ACHN (cell line): ENCODE data around the gene COPZ1.
"Not testable (repeated sequence)": the region's sequence is repeated elsewhere in the genome, so short reads cannot be mapped to it uniquely, and the experiment has no call there.

Experiments
- DNase-seq: peaks from one replicate; pipeline ENCODE4 v3.0.0-alpha.2; 2015
- in situ Hi-C: cut with HindIII; loops from 2 replicates; pipeline ENCODE4 v1.10.0; 2017; ENCODE audit warnings: low sequenced_read_pairs, low pct_ligation_motif_present, low pct_unique_long_range_greater_than_20kb

COPZ1 gene

DNA sequence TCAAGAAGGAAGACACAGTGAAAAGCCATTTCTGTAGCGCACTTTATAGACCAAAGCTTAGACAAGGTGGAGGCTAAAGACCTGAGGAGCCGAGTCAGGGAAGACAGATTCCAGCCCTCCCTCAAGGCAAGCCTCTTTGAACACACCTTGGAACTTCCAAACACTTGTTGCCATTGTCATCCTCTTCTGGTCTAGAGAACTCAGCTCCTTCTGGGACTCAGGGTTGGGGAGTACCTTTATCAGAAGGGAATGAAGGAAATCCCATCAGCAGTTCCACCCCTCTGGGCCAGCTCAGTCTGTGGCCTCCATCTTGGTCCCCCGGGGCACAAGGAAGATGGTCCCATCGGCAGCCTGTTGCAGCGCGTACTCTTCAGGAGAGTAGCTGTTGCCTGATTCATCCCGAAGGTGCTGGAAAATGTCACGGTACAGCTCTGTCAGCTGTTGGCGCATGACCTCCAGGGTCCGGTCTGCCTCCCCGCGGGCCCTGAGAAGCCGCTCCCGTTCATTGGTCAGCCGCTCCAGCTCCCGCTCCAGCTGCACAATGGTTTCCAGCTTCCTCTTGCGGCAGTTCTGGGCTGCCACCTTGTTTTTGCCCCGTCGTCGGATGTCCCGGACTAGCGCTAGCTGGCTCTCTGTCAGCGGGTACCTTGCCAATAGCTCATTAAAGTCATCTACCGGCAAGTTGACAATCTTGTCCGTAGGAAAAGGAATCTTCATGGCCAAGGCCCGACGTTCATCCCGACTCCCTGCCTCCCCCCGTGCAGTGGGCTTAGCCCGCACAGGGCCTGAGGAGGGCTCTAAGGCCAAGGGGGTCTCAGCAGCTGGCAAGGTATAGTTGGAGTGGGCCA, 32.6 kb upstream of the COPZ1 start:
- in situ Hi-C loops = no loop called here
- DNase-seq = no peak

GRCh38 chr12:54292931-54293241, 32.0 kb upstream of the COPZ1 start:
- in situ Hi-C loops = no loop called here

GRCh38 chr12:54294152-54294952, 30.6 kb upstream of the COPZ1 start:
- DNase-seq = peak; percentile 57
- in situ Hi-C loops = no loop called here

More at GRCh38 chr12:54292931-54293241, 32.0 kb upstream of the COPZ1 start:
- no peak for DNase-seq

DNA sequence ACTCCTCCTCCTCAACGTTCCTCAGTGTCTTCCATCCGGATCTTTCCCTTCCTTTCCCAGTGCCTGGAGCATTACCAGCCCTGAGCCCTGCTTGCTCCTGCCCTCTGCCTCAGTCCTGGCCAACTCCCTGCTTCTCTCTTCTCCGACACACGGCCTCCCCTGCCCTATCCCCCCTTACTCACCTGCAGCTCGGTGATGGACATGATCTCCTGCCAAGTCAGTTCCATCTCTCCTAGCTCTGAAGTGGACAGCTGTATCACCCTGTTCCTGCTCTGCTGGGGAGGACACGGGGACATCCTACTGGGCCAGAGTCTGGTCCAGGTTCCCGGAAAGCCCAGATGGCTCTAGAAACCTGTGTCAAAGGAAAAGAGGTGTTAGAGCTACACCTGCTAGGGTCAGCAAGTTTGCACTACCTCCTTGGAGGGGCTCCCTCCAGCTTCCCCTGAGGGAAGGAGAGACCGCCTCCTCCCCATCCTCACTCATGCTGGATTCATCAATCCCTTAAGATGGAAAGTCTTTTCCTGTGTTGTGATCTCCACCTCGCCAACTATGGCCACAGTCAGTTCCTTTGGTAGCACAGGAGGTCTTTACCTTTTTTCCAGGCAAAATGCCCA, 29.9 kb upstream of the COPZ1 start:
- in situ Hi-C loops = no loop called here
- DNase-seq = no peak

GRCh38 chr12:54296393-54297099, 28.4 kb upstream of the COPZ1 start:
- no peak for DNase-seq
- in situ Hi-C loops = no loop called here

DNA sequence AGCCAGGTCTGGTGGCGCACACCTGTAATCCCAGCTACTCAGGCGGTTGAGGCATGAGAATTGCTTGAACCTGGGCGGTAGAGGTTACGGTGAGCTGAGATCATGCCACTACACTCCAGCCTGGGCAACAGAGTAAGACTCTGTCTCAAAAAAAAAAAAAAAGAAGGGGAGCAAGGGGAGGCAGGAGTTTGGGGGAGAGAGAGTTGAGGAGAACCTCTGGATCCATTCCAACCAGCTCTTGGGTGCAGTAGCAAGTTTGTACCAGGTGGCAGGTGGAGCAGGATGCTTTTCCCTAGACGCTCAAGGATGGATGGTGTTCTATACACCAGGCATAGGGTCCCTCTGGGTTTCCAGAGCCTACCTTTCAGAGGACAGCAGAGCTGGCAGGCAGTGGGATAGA, 26.0 kb upstream of the COPZ1 start:
- in situ Hi-C loops = no loop called here

DNA sequence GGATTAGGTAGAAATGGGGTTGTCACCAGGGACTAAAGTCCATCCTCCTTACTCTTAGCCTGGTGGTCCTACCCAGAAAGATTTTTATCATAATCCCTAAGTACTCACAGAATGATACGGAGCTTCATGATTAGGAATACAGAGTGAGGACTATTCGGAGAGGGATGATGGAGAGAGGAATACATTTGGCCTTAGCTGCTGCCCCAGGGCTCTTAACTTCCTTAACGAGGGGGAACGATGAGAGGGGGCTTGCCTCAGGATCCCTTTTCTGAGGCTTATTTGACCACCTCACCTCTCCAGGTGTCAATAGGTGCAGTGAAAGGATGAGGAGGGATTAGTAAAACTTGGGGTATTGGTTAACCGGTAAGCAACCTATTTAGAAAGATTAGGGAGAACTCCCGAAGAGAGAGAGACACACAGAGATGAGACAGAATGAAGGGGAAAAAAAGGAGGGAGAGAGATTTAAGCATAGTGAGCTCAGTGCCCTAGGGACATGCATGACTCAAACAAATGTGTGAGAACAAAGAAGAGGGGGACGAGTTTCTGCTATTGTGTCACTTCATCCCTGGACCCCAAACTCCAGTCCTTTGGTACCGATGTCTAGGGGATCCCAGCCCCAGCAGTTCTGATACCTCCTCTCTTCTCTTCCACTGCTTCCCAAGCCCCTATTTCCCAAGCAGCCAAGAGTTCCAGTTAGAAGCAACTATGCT, 25.3 kb upstream of the COPZ1 start:
- DNase-seq = no peak
- in situ Hi-C loops = no loop called here

More for the DNA sequence above, 26.0 kb upstream of the COPZ1 start:
- DNase-seq = no peak

DNA sequence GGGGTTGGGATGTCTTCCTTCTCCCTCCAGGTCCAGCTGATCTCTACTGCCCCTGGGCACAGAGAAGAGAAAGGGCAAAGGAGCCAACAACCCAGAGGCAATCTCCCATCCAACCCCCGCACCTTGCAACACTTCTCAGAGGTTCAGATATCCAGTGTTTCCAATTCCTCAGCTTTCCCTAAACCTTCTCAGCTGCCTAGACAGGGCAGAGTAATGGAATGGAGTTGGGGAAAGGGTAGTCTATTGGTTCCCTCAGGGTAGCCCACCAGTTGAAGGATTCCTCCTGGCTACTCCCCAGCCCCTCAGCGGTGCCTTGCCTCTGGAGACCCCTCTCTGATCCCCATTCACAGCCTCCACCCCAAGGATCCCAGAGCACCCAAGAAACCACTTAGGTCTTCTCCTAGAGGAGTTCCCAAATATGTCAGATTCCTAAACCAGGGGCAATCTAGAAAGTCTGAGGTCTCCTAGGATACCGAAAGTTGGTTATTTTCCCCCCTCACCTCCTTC, 24.7 kb upstream of the COPZ1 start:
- DNase-seq = no peak
- in situ Hi-C loops = no loop called here

DNA sequence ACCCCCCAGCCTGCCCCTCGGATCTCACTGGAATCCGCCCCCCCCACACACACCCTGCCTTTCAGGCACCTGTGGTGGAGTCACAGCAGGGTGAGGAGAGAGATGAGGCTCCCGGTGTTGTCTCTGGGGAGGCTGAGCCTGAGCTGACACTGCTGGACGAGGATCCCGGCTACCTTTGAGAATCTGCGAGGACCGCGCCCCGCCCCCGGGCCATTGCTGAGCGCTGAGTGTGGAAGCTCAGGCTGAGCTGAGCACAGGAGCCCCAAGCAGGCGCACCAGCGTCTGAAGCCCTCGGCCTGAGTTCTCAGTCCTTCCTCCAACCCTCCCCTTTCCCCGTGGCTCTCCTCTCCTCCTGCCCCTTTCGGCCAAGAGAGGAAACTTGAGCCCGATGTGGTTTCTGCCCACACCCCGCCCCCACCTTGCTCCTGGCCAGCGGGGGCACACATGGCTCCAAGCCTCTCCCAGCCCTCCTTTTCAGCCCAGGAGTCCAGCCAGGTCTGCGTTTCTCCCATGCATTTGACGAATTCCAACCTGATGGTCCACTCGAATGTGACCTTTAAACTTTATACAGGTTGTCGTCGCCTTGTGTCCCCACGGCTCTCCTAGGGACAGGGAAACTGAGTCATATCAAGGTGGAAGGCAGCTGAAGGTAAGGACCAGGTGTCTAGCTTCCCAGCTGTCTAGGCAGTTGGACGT, 24.1 kb upstream of the COPZ1 start, which contains the start of gene NFE2:
Gene NFE2 (minus strand): TSS at position 284 of the 696 bp plus-strand sequence. CDS start 5,767 bp downstream, outside the sequence.
- in situ Hi-C loops = no loop called here
- peak; percentile 89 for DNase-seq

- DNase-seq = no peak
- in situ Hi-C loops = no loop called here
Observed at GRCh38 chr12:54301428-54302048, 23.4 kb upstream of the COPZ1 start.

DNA sequence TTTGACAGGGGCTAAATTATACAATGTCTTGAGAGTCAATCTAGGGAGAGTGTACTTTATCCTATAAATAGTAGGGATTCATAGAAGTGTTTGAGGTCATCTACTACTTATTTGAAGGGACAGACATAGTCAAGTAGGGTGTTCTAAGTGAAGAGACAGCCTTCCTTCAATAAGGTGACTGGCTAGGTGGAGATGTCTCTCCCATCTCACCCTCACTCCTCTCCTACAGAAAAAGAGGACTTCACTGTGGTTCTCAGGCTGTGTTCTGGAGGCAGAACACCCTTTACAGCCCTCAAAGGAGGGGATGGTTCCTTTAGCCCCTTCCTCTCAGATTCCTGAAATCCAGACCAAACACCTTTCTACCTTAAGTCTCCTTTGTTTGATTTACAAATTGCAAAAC, 21.3 kb upstream of the COPZ1 start:
- DNase-seq = no peak
- in situ Hi-C loops = no loop called here

DNA sequence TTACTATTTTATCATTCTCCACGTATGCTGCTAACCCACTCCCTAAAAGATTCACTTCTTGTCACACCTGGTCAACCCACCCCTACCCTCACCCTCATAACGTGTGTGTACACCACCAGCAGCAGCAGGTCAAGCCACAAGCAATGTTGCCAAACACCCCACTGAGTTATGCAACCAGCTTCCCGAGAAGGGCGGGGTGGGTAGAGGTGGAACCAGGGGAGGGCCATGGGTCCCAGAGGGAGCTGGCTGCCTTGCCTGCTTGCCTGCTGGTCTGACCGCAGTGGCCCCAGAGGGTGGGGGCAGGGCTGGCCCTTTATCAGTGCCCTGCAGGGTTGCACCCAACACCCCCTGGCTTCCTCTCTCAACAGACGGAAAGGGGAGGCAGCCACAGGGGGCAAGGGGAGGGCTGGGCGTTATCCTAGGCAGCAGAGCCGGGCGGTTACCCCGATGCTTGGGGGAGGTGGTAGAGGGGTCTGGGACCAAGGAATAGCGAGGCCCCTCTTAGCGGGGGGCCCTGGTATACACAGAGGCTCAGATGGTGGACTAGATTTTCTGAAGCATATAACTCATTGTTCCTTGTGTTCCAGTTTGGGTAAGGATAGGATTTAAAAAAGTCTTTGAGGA, 20.6 kb upstream of the COPZ1 start:
- no peak for DNase-seq
- in situ Hi-C loops = no loop called here

GRCh38 chr12:54306925-54307741, 17.8 kb upstream of the COPZ1 start:
- no peak for DNase-seq
- in situ Hi-C loops = no loop called here

- no peak for DNase-seq
- in situ Hi-C loops = no loop called here
Observed at GRCh38 chr12:54311051-54311450, 13.9 kb upstream of the COPZ1 start.

- DNase-seq, in situ Hi-C loops: not testable (repeated sequence)
Observed at GRCh38 chr12:54312309-54312708, 12.6 kb upstream of the COPZ1 start.

DNA sequence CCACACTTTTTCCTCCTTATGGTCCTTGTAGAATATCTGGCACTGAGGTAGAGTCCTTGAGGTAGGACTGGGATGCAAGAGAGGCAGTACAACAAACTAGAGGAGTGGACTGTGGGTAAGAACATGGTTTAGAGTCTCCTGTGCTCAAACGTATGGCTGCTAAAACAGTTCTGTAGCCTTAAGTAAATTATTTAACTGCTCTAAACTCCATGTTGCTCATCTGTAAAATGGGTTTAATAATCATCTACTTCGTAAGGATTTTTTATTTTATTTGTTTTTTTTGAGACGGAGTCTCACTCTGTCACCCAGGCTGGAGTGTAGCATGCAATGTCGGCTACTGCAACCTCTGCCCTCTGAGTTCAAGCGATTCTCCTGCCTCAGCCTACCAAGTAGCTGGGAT, 3.6 kb upstream of the COPZ1 start:
- in situ Hi-C loops = no loop called here
- DNase-seq = no peak
